Erythroblast (primary cell): ENCODE data around the gene SLC35F3.

Experiments
- GATA1 ChIP-seq: IDR thresholded peaks from 2 replicates; pipeline ENCODE4 v1.6.1; 2011; ENCODE audit warnings: low read depth, mild to moderate bottlenecking, control low read depth, low read length, moderate library complexity
- POLR2A ChIP-seq: IDR thresholded peaks from 2 replicates; pipeline ENCODE4 v1.6.1; 2011; ENCODE audit warnings: mild to moderate bottlenecking, low read length

DNA sequence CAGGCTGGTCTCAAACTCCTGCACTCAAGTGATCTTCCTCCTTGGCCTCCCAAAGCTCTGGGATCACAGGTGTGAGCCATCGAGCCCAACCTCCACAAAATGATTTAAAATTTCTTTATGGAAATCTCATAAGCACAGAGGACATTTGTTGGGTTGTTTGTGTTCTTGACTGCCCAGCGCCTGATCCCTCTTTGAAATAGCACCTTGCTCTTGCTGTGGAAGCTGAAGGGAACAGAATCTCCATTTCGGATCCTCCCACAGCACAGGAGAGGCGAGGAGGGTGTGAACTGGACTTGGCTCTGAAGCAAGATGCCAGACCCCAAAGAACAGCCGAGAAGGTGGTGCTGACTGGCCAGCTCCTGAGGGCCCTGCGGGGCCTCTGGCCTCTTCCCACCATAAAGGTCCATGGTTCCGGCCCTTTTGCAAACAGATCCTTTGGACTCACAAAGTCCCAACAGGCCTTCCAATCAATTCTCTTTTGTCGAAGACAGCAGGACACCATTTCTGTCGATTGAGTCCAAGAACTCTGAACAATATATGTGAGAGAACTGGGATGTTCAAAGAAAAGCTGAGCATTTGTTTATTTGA is 423.2 kb downstream of the SLC35F3 start:
- TF ChIP-seq POLR2A (no peak), GATA1 (no peak)
